GM19397 (cell line): ENCODE results near the gene GADD45B.

ENCODE experiments used
- ATAC-seq: cut with Tn5 transposase; IDR thresholded peaks from one replicate; pipeline ENCODE4 v1.9.1; 2021; ENCODE audit warnings: mild to moderate bottlenecking, moderate library complexity; ENCODE audit not compliant: unreplicated experiment

GADD45B gene

GRCh38 chr19:2475702-2476450, at the start of gene GADD45B:
Gene GADD45B, plus strand, starts transcription at chr19:2476127. Its CDS starts 232 bp downstream, at chr19:2476359.
- peak; percentile 44 for ATAC-seq

- peak; percentile 11 for ATAC-seq
These were observed 49.1 kb upstream of the GADD45B start for GRCh38 chr19:2426611-2427428.

GRCh38 chr19:2427429-2428320, 48.3 kb upstream of the GADD45B start, which contains the start of gene TIMM13:
Gene TIMM13, minus strand, starts transcription at chr19:2427586. Its CDS starts 53 bp downstream, at chr19:2427533.
- ATAC-seq: peak; percentile 83

- ATAC-seq: no peak
These were observed 47.6 kb upstream of the GADD45B start for GRCh38 chr19:2428321-2428690.

- ATAC-seq: no peak
These were observed 46.9 kb upstream of the GADD45B start for GRCh38 chr19:2428756-2429711.

- no peak for ATAC-seq
These were observed 45.9 kb upstream of the GADD45B start for GRCh38 chr19:2429917-2430535.

- no peak for ATAC-seq
These were observed 44.4 kb upstream of the GADD45B start for GRCh38 chr19:2431318-2432055.

- ATAC-seq: no peak
These were observed 43.6 kb upstream of the GADD45B start for GRCh38 chr19:2432131-2432848.

- no peak for ATAC-seq
These were observed 42.1 kb upstream of the GADD45B start for GRCh38 chr19:2433854-2434253.

GRCh38 chr19:2434267-2434666, 41.7 kb upstream of the GADD45B start:
- ATAC-seq: no peak

GRCh38 chr19:2434721-2435265, 41.1 kb upstream of the GADD45B start:
- ATAC-seq: no peak

GRCh38 chr19:2436384-2436783, 39.5 kb upstream of the GADD45B start:
- no peak for ATAC-seq

GRCh38 chr19:2436926-2437325, 39.0 kb upstream of the GADD45B start:
- no peak for ATAC-seq

- ATAC-seq: no peak
These were observed 37.7 kb upstream of the GADD45B start for GRCh38 chr19:2438178-2438577.

- ATAC-seq: no peak
These were observed 35.4 kb upstream of the GADD45B start for GRCh38 chr19:2440515-2440914.

GRCh38 chr19:2441096-2441752, 34.7 kb upstream of the GADD45B start:
- ATAC-seq: no peak

GRCh38 chr19:2443116-2443784, 32.7 kb upstream of the GADD45B start:
- no peak for ATAC-seq
